ENCODE measurements around the gene LRRC9.
"Not testable (repeated sequence)": the region's sequence is repeated elsewhere in the genome, so short reads cannot be mapped to it uniquely, and the experiment has no call there.

LRRC9 gene

DNA sequence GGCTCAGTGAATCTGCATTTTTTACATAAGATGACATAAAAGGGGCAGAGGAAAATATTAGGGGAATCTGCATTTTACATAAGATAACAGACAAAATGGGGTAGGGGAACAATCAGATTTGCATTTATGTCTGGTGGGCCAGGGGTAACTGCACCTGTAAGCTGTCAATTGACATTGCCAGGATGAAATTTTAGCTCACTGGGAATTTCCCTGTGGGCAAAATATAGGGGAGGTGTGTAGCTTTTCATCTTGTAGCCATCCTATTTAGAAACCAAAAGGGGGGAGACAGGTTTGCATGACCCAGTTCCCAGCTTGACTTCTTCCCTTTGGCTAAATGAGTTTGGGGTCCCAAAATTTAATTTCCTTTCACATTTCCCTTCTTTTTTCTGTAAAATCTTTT, 175.3 kb downstream of the LRRC9 start:
- DNase-seq (ENCODE audit: low spot score): no peak
- H3K27ac ChIP-seq: peak overlapping the region in 1 of 2 donors; percentile 36
- no peak for TF ChIP-seq CTCF (IDR thresholded peaks at IDR 0.05)
- no peak overlapping the region for H3K4me3 ChIP-seq

- Histone ChIP-seq H3K27ac (no peak overlapping the region), H3K4me3 (no peak overlapping the region)
- TF ChIP-seq CTCF (IDR thresholded peaks at IDR 0.05): no peak
- no peak for DNase-seq (ENCODE audit: low spot score)
These were observed 176.0 kb downstream of the LRRC9 start for GRCh38 chr14:60095781-60096450.

GRCh38 chr14:60097974-60098373, 178.0 kb downstream of the LRRC9 start:
- no peak for DNase-seq (ENCODE audit: low spot score)
- Histone ChIP-seq H3K27ac (no peak overlapping the region), H3K4me3 (no peak overlapping the region)
- no peak for TF ChIP-seq CTCF (IDR thresholded peaks at IDR 0.05)

DNA sequence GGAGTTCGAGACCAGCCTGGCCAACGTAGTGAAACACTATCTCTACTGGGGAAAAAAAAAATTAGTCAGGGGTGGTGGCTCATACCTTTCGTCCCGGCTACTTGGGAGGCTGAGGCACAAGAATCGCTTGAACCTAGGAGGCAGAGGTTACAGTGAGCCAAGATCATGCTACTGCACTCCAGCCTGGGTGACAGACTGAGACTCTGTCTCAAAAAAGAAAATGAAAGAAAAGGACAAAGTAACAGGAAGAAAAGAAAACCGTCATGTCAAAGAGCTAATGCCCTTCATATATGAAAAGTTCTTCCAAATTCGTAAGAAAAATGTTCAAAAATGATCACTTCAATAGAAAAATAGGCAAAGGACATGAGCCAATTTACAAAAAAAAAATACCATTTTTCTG, 179.9 kb downstream of the LRRC9 start:
- H3K27ac ChIP-seq; H3K4me3 ChIP-seq; DNase-seq (ENCODE audit: low spot score): not testable (repeated sequence)

- H3K27ac ChIP-seq: no peak overlapping the region
- no peak for DNase-seq (ENCODE audit: low spot score)
- H3K4me3 ChIP-seq: no peak overlapping the region
- TF ChIP-seq CTCF (IDR thresholded peaks at IDR 0.05): no peak
These were observed 181.8 kb downstream of the LRRC9 start for GRCh38 chr14:60101786-60102185.

GRCh38 chr14:60102389-60102788, 182.4 kb downstream of the LRRC9 start:
- DNase-seq (ENCODE audit: low spot score): no peak
- TF ChIP-seq CTCF (IDR thresholded peaks at IDR 0.05): no peak
- Histone ChIP-seq H3K4me3 (no peak overlapping the region), H3K27ac (no peak overlapping the region)

DNA sequence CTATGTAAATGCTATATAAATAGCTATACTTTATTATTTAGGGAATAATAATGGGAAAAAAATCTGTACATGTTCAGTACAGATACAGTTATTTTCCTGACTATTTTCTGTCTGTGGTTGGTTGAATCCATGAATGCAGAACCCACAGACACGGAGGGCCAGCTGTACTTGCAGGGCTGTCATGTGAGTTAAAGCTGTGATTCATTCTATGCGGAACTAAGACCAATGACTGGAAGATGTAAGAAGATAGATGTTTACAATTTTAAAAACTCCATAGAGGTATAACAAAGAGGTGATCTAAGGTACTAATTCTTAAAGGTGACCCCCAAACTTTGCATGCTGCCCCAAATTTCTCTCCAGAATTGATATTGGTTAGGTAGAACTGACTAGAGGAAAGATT, 186.4 kb downstream of the LRRC9 start:
- no peak for DNase-seq (ENCODE audit: low spot score)
- Histone ChIP-seq H3K4me3 (no peak overlapping the region), H3K27ac (no peak overlapping the region)
- TF ChIP-seq CTCF (IDR thresholded peaks at IDR 0.05): no peak
